22Rv1 (cell line): ENCODE data around the gene NMNAT2.

Experiments
- H3K27ac ChIP-seq: fragments of 450-650 bp; 2 replicates; pipeline ENCODE4 v1.5.1; 2017
- CTCF ChIP-seq: fragments of 450-650 bp; IDR thresholded peaks from 2 replicates; pipeline ENCODE4 v1.5.1; 2017; ENCODE audit warnings: mild to moderate bottlenecking
- ZFX ChIP-seq: fragments of 450-650 bp; IDR thresholded peaks from 2 replicates; pipeline ENCODE4 v1.6.1; 2017; ENCODE audit warnings: antibody characterized with exemption, borderline replicate concordance

The NMNAT2 gene

GRCh38 chr1:183295521-183295920 lies 122.7 kb downstream of the NMNAT2 start:
- H3K27ac ChIP-seq: no peak overlapping the region
- TF ChIP-seq CTCF: no peak
- no peak for TF ChIP-seq ZFX

DNA sequence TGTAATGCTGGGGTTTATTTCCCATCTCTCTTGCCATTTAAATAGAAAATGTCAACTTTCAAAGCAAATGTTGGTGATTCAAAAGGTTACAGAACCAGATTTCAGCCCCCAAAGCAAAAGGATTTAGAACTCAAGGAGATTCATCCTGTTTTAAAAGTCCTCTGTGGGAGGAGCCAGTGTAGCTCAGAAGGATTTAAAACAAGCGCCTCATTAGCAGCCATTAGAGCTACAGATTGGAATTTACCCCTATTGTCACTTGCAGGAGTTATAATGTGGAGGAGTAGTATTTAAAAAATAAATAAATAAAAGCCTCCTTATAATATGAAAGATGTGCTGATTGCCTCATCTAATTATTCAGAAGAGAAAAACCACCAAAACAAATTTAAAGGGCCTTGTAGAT lies 124.3 kb downstream of the NMNAT2 start:
- H3K27ac ChIP-seq: no peak overlapping the region
- TF ChIP-seq CTCF (no peak), ZFX (no peak)

DNA sequence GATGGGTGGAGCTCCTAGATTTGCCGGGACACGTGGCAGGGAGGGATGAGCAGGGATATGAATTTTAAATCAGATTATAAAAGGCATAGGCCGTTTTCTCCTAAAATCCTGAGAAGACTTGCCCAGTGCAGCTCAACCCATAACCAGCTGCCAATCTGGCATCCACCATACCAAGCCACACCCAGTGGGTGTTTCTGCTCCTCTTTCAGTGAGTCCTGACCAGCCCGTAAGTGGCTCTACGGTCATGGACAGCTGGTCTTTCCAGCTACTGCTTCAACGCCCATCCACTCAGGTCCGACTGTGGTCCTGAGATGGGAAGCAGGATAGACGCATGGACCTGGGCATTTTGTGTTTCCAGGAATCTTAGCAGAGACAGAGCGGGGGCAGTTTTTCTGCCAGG lies 124.9 kb downstream of the NMNAT2 start:
- no peak for TF ChIP-seq ZFX
- TF ChIP-seq CTCF: no peak
- H3K27ac ChIP-seq: no peak overlapping the region

DNA sequence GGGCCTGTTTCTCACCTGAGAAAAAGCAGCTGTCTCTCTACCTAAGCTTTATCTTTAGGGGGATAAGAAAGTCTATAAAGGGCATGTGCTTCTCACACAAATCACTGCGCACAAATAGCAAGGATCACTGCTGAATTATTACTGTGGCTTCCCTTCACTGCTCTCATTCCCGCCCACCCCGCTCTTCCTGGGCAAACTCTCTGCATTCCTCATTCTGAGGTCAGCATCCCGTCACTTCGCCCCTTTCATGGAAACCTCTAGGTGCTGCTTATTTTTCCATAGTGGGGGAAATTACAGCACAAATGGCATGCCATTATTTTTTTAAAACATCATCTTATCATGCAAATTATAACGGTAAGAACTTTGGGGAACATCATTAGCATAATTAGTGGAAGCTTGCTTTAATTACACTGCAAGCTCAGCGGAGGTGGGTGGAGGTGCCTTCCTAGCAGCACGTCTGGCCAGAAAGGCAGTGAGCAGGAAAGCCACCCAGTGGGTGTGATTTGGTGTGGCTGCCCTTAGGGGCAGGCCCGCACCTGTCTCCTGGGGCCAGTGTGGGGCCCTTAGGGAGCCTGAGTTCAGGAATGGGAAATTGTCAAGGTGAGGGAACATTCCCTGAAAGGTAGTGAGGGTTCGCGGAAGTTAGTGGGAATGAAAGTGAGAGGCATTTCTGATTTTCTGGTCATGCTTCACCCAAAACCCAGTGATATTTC lies 126.2 kb downstream of the NMNAT2 start:
- TF ChIP-seq ZFX: no peak
- TF ChIP-seq CTCF: no peak
- H3K27ac ChIP-seq: no peak overlapping the region

DNA sequence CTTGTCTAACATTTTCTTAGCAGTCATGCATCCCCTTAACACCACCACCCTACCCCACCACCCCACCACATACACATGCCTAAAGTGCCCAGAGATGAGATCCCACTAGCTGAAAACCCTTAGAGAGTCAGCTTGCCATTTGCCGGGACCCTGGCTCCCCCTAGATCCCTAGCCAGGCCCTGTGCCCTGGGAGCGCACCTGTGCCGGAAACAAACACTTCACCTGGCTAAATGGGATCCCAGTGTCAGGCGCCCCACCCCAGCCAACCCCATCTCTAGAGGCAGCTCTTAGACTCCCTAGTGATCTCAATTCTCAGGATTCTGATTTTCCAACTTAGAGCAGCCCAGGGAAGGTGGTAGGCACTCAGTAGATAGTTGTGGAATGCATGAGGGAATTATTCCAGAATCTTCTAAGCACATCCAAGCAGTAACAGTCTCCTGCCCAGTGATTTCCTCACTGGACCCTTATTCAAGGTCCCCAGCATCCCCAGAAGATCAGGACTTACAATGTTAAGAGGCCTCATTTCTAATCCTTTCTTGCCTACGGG lies 126.9 kb downstream of the NMNAT2 start:
- TF ChIP-seq CTCF: no peak
- TF ChIP-seq ZFX: no peak
- no peak overlapping the region for H3K27ac ChIP-seq

DNA sequence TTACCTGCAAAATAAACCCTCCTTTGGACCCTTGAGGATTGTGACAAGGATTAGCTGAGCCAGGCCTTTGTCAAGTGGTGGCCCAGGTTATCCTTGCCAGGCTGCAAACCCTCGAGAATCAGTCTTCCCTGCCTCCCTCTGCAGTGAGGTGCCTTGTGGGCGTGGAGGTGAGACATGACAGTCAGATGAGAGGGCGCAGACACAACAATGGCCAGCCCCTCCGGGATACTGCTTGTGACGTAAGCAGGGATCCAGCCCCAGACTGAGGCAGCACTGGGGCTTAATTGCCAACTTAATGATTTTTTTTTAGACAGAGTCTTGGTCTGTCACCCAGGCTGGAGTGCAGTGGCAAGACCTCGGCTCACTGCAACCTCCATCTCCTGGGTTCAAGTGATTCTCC lies 127.6 kb downstream of the NMNAT2 start:
- H3K27ac ChIP-seq: no peak overlapping the region
- TF ChIP-seq CTCF (no peak), ZFX (no peak)

- H3K27ac ChIP-seq: no peak overlapping the region
- TF ChIP-seq ZFX: no peak
- TF ChIP-seq CTCF: no peak
Measured at GRCh38 chr1:183289051-183289496, 129.1 kb downstream of the NMNAT2 start.
